GM18505 (cell line): ENCODE results near the gene UBE2S.

Experiments used
- ATAC-seq: cut with Tn5 transposase; IDR thresholded peaks from one replicate; pipeline ENCODE4 v1.9.1; 2021; ENCODE audit not compliant: unreplicated experiment
- POLR2A ChIP-seq: IDR thresholded peaks from 4 replicates; pipeline ENCODE4 v1.6.1; 2011; ENCODE audit warnings: borderline replicate concordance; ENCODE audit not compliant: insufficient read depth, insufficient read length; ENCODE audit errors: extremely low read depth

The UBE2S gene

GRCh38 chr19:55387736-55388497 lies 19.7 kb downstream of the UBE2S start:
- no peak for ATAC-seq

GRCh38 chr19:55386493-55386971 lies 21.1 kb downstream of the UBE2S start:
- no peak for ATAC-seq
- TF ChIP-seq POLR2A: no peak

More at GRCh38 chr19:55387736-55388497, 19.7 kb downstream of the UBE2S start:
- TF ChIP-seq POLR2A: peak; percentile 5

GRCh38 chr19:55385724-55386492 lies 21.7 kb downstream of the UBE2S start, which contains the start of gene RPL28:
TSS of gene RPL28 (plus strand) at chr19:55385932. CDS start at chr19:55386358, 426 bp downstream.
- peak; percentile 100 for TF ChIP-seq POLR2A
- ATAC-seq: peak; percentile 62

DNA sequence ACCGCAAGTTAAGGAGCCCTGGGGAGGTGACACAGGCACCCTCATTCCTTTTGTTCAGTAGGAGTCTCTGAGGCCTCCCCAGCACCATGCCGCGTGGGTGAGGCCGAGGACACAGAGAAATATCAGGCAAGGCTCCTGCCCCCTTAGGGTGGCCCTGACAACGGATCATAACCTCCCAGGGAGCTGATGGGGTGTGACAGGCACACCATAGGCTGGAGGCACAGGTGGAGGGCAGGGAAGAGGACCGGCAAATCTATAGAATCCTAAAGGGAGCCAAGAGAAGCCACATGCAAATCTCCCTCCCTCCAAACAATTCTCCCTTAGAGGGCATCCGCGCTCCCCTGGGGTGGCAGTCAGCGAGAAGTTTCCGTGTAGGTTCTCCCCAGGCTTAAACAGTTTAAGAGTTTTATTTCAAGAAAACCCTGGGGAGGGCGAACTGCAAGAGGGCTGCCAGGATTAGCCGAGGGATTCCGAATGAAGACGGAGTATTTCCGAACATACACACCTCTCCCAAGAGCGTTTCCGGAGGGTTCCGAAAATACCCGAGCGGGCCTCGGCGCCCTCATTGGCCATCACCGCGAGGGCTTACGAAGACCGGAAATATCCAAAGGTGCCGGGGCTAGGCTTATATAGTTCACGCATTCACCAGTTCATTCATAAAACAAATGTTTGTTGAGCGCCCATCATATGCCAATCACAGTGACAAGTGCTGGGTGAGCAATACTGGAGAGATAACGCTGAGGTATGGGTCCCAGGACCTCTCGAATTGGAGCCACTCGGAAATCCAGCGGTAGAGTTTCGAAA lies 22.5 kb downstream of the UBE2S start:
- peak; percentile 47 for ATAC-seq
- no peak for TF ChIP-seq POLR2A

DNA sequence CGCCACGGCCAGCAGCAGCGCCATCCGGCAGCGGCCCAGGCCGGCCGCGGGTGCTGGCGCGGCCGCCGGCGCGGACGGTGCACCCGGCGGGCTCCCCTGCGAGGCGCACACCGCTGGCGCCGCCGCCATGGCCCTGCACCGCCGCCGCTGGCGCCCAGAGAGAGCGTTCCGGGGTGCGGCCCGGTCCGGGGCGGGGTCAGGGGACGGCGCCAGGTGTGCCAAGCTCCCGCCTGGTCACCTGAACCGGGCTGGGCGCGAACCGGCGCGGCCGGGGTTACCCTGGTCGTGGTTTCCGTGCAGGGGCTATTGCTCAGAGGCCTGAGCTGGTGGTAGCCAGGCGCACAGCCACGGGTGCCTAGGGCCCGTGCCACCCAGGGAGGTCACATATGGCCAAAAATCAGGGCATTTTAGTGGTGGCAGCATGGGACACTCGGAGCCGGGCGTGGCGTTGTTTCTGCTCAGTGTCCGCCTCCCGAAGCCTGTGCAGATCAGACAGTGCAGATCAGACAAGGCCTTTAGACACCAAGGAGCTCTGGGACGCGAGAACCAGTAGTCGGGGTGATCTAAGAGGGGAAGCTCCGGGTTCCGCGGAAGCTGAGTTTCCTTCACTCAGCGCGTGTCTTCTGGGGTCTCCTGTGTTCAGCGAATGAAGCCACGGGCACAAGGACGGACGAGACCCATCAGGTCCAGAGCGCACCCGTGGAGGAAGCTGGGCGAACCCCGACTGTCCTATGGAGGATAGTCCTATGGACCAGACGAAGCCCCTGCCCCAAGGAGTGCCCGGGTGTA lies 23.3 kb downstream of the UBE2S start, which contains the start of gene TMEM238:
TSS of gene TMEM238 (minus strand) at position 162 of the 789 bp plus-strand sequence. CDS start at position 129, 33 bp downstream.
- no peak for ATAC-seq
- TF ChIP-seq POLR2A: peak; percentile 34

- TF ChIP-seq POLR2A: peak; percentile 60
- no peak for ATAC-seq
Measured at GRCh38 chr19:55383279-55384130, 24.1 kb downstream of the UBE2S start.

- ATAC-seq: no peak
- no peak for TF ChIP-seq POLR2A
Measured at GRCh38 chr19:55382522-55383054, 25.0 kb downstream of the UBE2S start.

- ATAC-seq: no peak
- TF ChIP-seq POLR2A: no peak
Measured at GRCh38 chr19:55382013-55382412, 25.6 kb downstream of the UBE2S start.

- no peak for TF ChIP-seq POLR2A
- no peak for ATAC-seq
Measured at GRCh38 chr19:55379174-55379573, 28.4 kb downstream of the UBE2S start.

- no peak for ATAC-seq
Measured at GRCh38 chr19:55377356-55378131, 30.0 kb downstream of the UBE2S start.

More at GRCh38 chr19:55377356-55378131, 30.0 kb downstream of the UBE2S start:
- no peak for TF ChIP-seq POLR2A
